Measurements from ENCODE around the gene IKZF5. TPM values are rescaled to one million over a fixed set of nuclear protein-coding genes. Genes with fewer than 3 reads are reported as not detected.

Gene IKZF5
- total RNA-seq, 1 donor from 2014 or later = 14.9 TPM

GRCh38 chr10:123018531-123018930, 9.9 kb upstream of the IKZF5 start:
- Mint-ChIP-seq H3K4me1 (ENCODE audit: unreplicated experiment) (peaks cover 3% of the 10 kb centered on the region), H3K36me3 (ENCODE audit: low read depth, unreplicated experiment) (peaks cover 4% of the 10 kb centered on the region), H3K9me3 (ENCODE audit: unreplicated experiment) (no peaks in the 10 kb centered on the region), H3K27ac (ENCODE audit: unreplicated experiment) (no peak overlapping the region), H3K27me3 (ENCODE audit: unreplicated experiment) (no peaks in the 10 kb centered on the region), H3K4me3 (ENCODE audit: unreplicated experiment) (no peak overlapping the region)
- TF ChIP-seq CTCF (IDR thresholded peaks at IDR 0.05; ENCODE audit: unreplicated experiment) = no peak
- DNase-seq (ENCODE audit: low spot score) = no peak

- H3K4me1 Mint-ChIP-seq (ENCODE audit: unreplicated experiment) = peaks cover 3% of the 10 kb centered on the region
- no peak for DNase-seq (ENCODE audit: low spot score)
- H3K4me3 Mint-ChIP-seq (ENCODE audit: unreplicated experiment) = no peak overlapping the region
- no peak overlapping the region for H3K27ac Mint-ChIP-seq (ENCODE audit: unreplicated experiment)
- H3K27me3 Mint-ChIP-seq (ENCODE audit: unreplicated experiment) = no peaks in the 10 kb centered on the region
- no peak for TF ChIP-seq CTCF (IDR thresholded peaks at IDR 0.05; ENCODE audit: unreplicated experiment)
- H3K9me3 Mint-ChIP-seq (ENCODE audit: unreplicated experiment) = no peaks in the 10 kb centered on the region
- peaks cover 4% of the 10 kb centered on the region for H3K36me3 Mint-ChIP-seq (ENCODE audit: low read depth, unreplicated experiment)
Observed at GRCh38 chr10:123017421-123018165, 9.0 kb upstream of the IKZF5 start.

- no peak for TF ChIP-seq CTCF (IDR thresholded peaks at IDR 0.05; ENCODE audit: unreplicated experiment)
- Mint-ChIP-seq H3K27ac (ENCODE audit: unreplicated experiment) (no peak overlapping the region), H3K9me3 (ENCODE audit: unreplicated experiment) (no peaks in the 10 kb centered on the region), H3K4me3 (ENCODE audit: unreplicated experiment) (no peak overlapping the region), H3K36me3 (ENCODE audit: low read depth, unreplicated experiment) (peaks cover 12% of the 10 kb centered on the region), H3K27me3 (ENCODE audit: unreplicated experiment) (no peaks in the 10 kb centered on the region), H3K4me1 (ENCODE audit: unreplicated experiment) (no peaks in the 10 kb centered on the region)
- no peak for DNase-seq (ENCODE audit: low spot score)
Observed at GRCh38 chr10:123016228-123016627, 7.6 kb upstream of the IKZF5 start.

GRCh38 chr10:123014772-123015171, 6.2 kb upstream of the IKZF5 start:
- DNase-seq (ENCODE audit: low spot score) = no peak
- Mint-ChIP-seq H3K36me3 (ENCODE audit: low read depth, unreplicated experiment) (peaks cover 12% of the 10 kb centered on the region), H3K4me3 (ENCODE audit: unreplicated experiment) (no peak overlapping the region), H3K27ac (ENCODE audit: unreplicated experiment) (no peak overlapping the region), H3K4me1 (ENCODE audit: unreplicated experiment) (peaks cover under 1% of the 10 kb centered on the region), H3K9me3 (ENCODE audit: unreplicated experiment) (no peaks in the 10 kb centered on the region), H3K27me3 (ENCODE audit: unreplicated experiment) (no peaks in the 10 kb centered on the region)
- TF ChIP-seq CTCF (IDR thresholded peaks at IDR 0.05; ENCODE audit: unreplicated experiment) = no peak
